GM18873 (cell line): ENCODE measurements around the gene TMEM161B.
A peak's percentile ranks its signal among the peaks of the same experiment; 100 is the strongest.
"Not testable (repeated sequence)": the region's sequence is repeated elsewhere in the genome, so short reads cannot be mapped to it uniquely, and the experiment has no call there.

ENCODE experiments used
- ATAC-seq: cut with Tn5 transposase; IDR thresholded peaks from one replicate; pipeline ENCODE4 v1.9.1; 2021; ENCODE audit warnings: mild to moderate bottlenecking, moderate library complexity, moderate number of reproducible peaks; ENCODE audit not compliant: unreplicated experiment, low FRiP score

Gene TMEM161B

GRCh38 chr5:88250010-88250409 is 18.6 kb downstream of the TMEM161B start:
- no peak for ATAC-seq

- ATAC-seq, result no peak
Observed at GRCh38 chr5:88248743-88249540, 19.7 kb downstream of the TMEM161B start.

- no peak for ATAC-seq
Observed at GRCh38 chr5:88248094-88248493, 20.6 kb downstream of the TMEM161B start.

GRCh38 chr5:88245893-88246244 is 22.8 kb downstream of the TMEM161B start:
- ATAC-seq, result no peak

GRCh38 chr5:88245241-88245892 is 23.3 kb downstream of the TMEM161B start:
- ATAC-seq, result no peak

- no peak for ATAC-seq
Observed at GRCh38 chr5:88244686-88245085, 24.0 kb downstream of the TMEM161B start.

GRCh38 chr5:88243493-88243892 is 25.2 kb downstream of the TMEM161B start:
- ATAC-seq, result not testable (repeated sequence)

GRCh38 chr5:88238732-88239131 is 29.9 kb downstream of the TMEM161B start:
- no peak for ATAC-seq

- no peak for ATAC-seq
Observed at GRCh38 chr5:88236866-88237642, 31.6 kb downstream of the TMEM161B start.

GRCh38 chr5:88235828-88236227 is 32.8 kb downstream of the TMEM161B start:
- ATAC-seq, result no peak

- no peak for ATAC-seq
Observed at GRCh38 chr5:88235346-88235745, 33.3 kb downstream of the TMEM161B start.

GRCh38 chr5:88230546-88231066 is 38.0 kb downstream of the TMEM161B start:
- ATAC-seq, result no peak

- peak; percentile 88 for ATAC-seq
Observed at GRCh38 chr5:88226881-88227450, 41.7 kb downstream of the TMEM161B start.

- no peak for ATAC-seq
Observed at GRCh38 chr5:88214655-88215054, 54.0 kb downstream of the TMEM161B start.

- ATAC-seq, result no peak
Observed at GRCh38 chr5:88207575-88207974, 61.1 kb downstream of the TMEM161B start.

- ATAC-seq, result no peak
Observed at GRCh38 chr5:88203981-88204750, 64.5 kb downstream of the TMEM161B start.

- ATAC-seq, result no peak
Observed at GRCh38 chr5:88195636-88196035, 73.0 kb downstream of the TMEM161B start.

- no peak for ATAC-seq
Observed at GRCh38 chr5:88193896-88194295, 74.7 kb downstream of the TMEM161B start.

- no peak for ATAC-seq
Observed at GRCh38 chr5:88190106-88190834, 78.4 kb downstream of the TMEM161B start.
